Right hindlimb (tissue), 1 donor: Measurements from ENCODE around the gene SATB2.

Experiments
- DNase-seq: peaks from one replicate; pipeline ENCODE4 v3.0.0-alpha.2; 2018

Gene SATB2

DNA sequence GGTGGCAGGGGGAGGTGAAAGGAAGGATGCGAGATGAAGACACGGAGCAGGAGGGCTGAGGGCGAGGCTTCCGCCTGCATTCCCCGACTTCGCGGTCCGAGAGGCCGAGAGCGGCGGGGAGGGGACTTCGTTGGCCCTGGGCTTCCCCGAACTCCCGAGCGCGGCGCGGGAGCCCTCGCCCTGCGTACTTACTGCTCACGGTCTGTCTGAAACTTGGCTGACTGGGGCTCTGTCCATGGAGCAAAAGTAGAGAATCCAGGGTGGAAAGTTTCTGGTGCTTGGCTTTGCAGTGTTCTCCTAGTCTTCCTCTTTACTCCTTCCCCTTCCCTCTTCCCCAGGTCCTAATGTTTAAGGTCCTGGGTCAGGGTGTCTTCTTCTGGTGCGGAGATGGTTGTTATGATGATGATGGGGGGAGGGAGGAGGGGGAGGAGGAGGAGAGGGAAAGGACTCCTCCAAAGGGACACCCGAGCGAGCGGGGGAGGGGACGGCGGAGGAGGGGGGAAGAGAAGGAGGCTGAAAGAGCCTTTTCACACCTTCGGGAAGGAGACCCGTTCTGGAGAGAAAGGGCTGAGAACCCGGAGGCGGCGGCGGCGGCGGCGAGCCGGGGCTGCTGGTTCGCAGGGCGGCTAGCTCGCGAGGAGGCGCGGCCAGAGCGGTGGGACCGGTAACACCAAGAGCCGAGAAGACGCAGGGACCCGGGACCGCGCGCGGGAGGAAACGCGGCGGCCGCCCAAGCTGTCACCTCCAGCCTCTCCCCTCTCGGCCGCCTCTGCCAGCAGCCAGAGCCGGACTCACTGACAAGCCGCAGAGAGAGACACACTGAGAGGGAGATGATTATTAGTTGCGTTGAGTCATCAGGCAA is at the start of gene SATB2:
Gene SATB2 (minus strand): TSS at position 793 of the 862 bp plus-strand sequence. CDS start 1,902 bp downstream, outside the sequence.
- peak; percentile 51 for DNase-seq

DNA sequence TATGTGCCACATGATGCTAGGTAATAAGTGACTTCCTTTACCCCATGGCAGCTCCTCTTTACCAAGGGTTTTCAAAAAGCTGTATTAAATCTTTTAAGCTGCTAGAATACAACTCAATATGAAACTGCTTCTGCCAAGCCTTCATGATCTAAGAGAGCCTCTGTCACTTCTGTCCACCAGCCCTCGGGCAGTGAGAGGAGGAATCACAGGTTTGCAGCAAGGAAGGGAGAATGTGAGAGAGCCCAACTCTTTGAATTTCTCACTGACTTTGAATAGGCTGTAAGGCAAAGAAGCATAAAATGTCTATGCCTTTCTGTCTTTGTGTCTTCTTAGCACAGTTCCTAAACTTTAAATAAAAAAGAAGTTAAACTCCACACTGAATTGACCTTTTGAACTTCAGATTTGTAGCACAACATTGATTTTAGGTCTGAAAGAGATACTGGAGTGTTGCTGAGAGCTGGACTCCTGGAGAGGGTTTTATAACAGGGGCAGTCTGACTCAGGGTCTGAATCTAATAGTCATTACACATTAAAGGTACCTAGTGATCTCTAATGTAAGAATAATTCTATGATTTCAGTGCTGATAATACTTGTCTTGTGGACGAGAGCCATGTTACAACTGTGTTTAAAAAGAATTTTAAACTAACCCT is 48.1 kb upstream of the SATB2 start:
- no peak for DNase-seq

DNA sequence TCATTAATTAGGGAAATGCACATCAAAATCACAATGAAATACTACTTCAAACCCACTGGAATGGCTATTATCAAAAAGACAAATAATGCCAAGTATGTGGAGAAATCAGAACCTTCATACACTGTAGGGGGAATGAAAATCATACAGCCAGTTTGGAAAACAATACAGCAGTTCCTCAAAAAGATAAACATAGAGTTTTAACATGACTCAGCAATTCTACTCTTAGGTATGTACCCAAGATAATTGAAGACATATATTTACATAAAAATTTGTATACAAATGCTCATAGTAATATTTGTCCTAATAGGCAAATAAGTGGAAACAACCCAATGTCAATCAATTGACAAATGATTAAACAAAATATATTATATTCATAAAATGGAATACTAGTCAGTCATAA is 45.4 kb upstream of the SATB2 start:
- no peak for DNase-seq

DNA sequence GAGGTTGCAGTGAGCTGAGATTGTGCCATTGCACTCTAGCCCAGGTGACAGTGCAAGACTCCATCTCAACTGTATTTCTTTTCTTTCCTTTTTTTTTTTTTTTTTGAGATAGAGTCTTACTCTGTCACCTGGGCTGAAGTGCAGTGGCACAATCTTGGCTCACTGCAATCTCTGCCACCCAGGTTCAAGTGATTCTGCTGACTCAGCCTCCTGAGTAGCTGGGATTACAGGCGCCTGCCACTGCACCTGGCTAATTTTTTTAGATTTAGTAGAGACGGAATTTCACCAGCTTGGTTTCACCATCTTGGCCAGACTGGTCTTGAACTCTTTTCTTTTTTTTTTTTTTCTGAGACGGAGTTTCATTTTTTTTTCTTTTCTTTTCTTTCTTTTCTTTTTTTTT is 41.3 kb upstream of the SATB2 start:
- DNase-seq, result no peak

DNA sequence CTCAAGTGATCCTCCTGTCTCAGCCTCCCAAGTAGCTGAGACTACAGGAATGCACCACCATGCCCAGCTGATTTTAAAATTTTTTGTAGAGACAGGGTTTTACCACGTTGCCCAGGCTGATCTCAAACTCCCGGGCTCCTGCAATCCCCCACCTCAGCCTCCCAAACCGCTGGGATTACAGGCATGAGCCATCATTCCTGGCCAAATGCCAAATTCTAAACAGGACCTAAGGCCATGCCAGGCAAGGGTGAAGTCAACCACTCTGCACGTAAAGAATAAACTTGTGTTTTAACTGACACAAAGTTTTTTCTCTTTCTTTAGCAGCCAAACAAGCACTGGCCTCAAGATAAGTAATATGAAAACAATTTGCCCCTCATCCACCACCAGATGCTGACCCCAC is 37.4 kb upstream of the SATB2 start:
- DNase-seq, result no peak

DNA sequence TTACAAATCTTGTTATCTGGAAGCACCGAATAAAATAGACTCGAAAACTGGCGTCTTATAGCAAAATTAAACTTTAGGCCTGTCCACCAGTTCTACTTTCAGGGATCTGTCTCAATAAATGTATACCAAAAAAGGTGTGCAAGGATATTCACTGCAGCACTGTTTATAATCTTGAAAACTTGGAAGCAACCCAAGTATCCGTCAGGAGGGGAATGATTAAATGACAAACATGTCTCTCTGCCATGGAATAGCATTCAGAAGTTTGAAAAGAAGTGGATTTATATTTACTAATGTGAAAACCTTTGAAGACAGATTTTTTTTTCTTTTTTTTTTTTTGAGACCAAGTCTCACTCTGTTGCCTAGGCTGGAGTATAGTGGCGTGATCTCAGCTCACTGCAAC is 32.3 kb upstream of the SATB2 start:
- DNase-seq, result no peak

DNA sequence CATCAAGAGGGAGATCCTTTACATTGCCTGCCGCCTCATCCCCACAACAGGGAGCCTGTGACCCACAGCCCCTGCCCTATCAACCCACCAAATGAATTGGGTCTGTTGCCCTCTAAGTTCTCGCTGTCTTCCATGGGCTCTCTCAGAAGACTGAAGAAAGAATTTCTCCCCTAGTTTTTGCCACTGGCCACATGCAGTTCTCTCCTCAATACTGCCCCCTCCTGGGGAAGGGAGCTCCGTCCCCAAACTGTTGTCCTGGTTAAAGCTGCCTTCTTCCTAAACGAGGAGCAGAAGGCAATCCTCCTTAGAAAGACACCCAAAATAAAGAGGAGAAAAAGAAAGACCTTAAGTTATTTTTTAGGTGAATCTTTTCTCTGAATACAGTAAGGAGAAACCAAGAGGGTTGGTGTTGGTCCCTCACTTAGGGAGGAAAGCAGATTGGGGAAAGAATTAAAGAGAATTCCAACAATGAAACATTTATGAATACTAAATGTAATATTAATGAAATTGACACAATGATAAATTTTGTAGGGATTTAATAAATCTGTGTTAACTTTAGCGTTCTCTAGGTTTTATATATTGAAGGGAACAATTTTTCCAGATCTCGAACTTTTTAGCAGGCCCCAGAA is 31.1 kb upstream of the SATB2 start:
- DNase-seq, result no peak

DNA sequence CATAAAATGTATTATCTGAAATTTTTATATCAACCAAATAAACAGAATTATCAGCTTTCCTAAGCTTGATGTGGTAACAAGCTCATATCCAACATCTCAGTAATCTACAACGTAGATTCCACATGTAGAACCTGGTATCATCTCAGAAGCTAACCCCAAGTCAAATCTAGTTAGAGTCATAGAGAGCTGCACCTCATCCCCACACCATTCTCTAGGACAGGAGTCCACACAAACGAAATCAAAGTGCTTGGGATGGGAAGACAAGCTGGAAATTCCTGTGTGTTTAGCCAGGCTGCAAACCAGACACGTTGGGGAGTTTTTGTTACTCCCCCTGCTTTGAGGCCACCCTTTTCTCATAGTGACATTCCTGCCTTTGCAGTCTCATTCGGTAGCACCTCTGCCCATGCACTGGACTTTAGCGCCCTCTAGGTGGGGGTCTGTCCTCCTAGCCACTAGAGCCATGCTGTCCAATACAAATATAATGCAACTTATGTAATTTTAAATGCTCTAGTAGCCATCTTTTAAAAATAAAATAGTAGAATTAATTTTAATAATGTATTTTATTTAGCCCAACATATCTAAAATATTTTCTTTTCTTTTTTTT is 28.1 kb upstream of the SATB2 start:
- peak; percentile 55 for DNase-seq

DNA sequence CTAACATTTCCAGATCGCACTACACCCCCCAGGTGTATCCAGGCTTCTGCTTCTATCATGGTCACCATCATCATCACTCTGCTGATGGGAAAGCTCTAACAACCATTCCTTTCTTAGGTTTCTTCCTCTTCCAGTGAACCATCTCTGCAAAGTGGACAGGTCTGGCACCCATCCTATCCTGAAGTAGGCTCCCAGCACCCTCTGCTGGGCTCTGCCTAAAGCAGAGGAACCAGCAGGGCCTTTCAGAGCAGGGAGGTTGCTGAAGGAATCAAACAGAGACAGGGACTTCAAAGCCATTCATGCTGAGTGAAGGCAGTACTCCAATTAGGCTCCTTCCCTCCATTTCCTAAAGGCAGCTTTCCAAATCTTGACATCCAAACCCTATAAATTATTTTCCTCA is 27.2 kb upstream of the SATB2 start:
- no peak for DNase-seq

DNA sequence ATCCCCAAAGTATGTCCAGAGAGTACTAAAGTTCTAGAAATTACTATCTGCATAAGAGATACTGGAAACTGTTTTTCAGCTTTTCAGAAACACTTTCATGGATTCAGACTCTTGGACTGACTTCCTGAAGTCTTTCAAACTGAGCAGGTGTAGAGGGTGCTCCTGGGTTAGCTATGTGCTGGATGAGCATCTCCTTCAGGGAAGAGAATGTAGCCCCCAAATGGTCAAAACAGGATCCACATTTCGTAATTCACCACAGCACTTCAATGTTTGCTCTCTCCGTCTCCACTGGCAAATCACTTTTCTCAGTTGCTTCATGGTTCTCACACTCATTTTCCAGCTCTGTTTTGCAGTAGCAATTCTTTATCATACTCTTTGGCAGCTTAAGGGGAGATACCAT is 23.2 kb upstream of the SATB2 start:
- DNase-seq, result no peak

DNA sequence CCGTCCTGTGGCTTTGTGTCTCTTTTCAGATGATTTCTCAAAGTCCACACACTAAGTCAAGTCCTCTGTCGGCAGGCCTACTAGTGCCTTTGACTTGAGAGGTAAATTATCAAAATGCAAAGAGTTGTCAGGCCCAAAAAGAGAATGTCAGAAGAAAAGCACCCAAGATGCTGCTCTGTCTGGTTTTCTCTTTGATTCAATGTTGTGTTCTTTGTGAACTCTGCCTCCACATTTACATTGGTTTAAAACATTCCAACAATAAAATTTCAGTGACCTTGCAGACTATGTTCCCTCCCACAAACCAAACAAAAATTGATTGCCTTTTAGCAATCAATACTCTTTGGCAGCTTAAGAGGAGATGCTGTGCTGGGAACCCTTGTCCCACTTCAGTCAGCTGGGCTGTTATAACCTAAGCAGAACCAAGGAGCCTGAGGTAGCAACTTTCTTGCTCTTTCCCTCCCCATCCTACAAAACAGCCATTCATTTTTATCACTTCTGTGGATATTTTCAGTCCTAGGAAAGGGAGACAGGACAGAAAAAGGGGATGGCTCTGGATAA is 19.6 kb upstream of the SATB2 start:
- DNase-seq, result no peak

DNA sequence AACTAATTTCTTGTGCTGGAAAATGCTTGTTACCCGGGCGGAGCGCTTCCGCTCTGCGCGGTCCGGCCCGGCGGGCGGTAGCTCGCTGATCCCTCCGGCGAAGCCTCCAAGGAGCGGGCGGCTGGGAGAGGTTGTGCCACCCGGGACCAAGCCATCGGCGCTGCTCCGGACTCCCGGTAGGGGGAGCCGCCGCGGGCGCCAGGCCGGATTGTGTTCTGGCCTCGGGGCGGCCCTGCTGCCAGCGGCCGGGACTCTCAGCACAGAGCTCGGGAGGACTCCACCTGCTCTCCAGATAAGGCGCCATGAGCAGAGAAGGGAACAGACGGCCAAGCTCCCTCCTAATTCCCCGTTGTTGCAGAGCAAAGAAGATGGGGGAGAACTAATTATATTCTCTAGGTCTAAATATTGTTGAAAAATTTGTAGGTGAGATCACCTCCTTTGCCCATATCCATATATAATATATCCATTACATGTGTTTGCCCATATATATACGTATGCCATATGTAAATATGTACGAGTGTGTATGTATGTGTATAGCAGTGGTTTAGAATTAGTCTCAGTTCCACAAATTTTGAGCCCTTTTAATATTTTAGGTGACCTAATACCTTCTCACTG is 13.8 kb upstream of the SATB2 start:
- peak; percentile 68 for DNase-seq

DNA sequence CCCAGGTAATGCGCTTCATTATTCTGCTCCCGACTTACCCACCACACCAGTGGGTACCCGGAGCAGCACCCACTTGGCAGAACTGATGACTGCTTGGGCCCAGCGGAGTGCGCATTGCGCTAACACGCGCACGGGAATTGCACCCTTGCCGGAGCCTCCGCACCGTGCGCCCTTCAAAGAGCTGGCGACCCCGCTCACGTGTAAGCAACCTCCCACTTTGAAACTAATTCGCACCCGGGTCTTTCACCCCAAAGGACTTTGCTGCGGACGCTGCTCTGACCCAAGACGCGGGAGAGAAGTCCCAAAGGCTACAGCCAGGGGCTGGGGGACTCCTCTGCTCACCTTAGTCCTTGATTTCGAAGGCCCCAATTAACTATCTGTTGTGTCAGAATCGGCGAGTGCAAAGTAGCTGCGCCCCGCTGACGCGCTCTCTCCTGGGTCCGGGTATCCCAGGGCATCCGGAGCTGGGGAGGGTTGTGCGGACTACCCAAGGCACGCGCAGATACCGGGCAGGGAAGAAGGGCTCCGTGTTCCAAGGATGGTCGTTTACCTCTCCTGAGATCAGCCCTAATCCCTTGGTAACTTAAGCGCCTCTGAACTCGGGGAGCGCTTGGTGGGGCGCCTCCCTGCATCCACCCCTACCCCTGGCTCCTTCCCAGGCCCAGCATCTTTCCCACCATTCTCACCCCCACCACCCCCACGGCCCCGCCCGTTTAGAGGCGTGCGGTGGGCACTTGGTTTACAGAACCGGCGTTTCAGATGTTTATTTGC is 13.1 kb upstream of the SATB2 start:
- DNase-seq, result no peak

DNA sequence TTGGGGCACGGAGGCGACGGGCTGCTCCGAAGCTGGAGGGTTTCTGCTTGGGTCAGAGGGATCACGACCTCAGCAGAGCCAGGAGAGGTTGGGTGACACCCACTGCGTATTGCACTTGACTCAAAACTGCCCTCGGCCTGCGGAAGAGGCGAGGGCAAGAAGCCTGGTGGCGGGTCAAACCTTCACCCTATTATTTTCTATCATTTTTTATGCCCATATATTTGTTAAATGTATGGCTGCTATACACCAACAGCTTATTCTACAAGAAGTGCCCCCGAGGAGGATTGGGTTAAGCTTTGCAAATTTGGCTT is 12.6 kb upstream of the SATB2 start:
- DNase-seq, result no peak

DNA sequence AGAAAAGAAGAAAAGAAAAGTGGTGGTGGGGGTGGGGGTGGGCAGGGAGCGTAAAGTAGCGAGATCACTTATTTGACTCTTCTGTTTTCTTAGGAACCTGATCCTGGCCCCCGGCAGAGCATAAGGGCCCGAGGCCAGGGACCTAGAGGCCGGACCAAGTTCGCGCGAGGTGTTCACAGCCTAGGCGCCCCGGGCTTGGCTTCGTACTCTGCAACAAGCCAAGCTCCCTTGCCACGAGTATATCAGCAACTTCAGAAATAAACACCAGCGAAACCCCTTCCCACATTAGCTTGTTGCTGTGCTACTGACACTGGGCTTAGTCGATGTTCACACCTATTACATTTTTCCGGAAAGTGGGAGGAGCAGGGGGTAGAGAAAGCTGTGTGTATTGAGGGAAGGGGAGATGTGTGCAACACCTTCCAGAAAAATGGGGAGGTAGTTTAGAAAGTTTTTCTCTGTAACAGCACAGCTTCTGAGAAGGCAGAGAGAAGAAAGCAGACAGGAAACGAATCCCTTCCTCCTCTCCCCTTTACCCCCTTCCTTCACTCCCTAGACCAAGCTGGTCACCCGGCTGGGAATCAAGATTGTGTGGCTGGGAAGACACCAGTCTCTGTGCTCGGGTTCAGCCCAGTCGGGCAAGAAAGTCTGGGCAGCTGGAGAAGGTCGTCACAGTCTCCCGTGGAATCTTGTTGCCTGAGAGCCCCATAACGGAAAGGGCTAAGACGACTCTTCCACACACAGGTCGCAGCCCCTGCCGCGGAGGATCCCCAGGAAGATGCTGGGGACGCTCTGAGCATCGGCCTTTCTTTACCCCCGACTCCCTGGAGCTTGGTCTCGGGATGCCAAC is 12.0 kb upstream of the SATB2 start:
- DNase-seq, result no peak

DNA sequence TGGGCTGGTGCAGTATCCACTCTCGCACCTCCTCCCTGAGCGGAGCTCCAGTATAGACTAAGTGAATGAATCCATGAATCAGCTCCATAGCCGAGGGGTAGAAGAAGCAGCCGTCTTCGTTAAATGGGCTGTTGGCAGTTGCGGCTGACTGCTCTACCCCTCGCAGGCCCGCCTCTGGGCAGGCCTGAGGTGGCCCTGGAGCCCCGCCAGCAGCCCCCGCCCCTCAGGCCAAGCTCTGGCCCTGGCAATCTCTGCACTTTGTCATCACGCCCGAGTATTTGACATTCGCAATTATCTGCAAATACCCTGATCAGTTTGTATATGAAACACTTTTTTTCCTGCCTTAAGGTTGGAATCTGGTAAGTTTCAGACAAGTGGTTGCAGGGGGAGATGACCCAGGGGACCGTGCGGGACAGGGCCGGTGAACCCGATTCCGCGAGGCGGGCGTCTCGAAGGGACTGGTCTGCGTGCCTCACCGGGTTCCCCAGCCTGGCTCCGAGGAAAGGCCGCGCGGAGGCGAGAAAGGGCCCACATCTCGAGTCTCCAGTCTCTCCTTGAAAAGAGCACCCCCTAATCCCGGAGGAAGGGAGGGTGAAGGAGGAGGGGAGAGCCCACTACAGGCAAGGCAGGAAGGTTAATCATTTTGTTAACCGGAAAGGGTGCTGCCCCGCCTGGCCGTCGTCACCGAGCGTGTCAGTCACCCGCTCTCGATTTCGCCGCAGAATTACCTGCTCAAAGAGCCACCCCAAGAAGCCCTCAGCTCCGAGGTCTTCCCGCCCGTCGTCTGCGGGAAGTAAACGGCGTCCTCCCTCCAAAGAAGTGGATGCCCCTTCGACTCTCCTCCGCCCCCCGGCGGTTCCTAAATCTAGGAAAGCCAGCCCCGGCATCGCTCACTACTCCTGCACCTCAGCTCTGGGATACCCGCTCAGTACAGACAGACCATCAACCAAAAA is 11.1 kb upstream of the SATB2 start:
- DNase-seq, result no peak

DNA sequence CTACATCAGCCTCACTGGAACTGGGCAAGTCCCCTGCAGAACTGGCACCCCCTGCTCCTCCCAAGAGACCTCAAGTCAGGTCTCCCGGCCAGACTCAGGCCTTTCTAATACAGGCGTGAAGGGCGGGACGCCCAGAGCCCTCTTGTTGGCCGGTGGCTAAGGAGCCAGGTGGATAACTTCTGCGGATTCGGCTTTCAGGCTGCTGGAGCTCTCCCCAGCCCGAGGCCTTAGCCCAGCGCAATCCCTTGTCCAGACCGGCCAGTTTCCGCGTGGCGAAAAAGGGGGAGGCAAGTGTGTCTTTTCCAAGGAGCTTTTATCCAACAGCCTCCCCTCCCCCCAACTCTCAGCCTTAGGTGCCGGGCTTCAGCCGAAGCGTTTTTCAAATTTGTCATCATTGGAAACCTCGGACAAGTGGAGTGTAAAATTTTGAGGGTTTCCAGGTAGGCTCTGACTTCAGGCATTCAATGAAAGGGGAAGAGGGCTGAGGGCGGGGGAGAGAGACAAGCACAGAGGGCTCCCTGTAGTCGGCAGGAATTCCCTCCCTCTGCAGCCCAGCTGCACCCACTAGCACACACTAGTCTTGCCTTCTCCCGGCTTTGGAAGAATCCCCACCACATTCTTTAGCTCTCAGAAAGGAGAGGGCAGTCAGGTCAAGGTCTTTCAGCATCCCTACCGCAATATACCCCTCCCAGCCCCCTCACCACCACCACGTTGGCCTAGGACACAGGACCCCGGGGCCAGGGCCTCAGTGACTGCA is 9.5 kb upstream of the SATB2 start:
- no peak for DNase-seq

DNA sequence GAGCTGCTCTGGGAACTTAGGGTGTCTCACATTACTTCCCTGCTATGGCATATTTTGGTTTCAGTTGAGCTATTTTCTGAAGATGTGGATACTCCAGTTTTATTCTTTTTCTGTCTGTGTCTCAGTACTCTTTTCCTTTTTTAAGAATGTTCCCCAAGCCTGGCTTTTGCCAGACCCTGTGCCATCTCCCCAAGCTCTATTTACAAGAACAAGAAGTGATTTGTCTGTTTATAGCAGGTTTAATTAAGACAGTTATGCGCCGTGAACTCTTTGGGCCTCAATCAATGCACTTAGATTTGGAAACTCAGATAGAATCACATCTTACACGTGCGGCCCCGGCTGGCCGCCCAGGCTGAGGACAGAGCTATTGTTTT is 8.9 kb upstream of the SATB2 start:
- no peak for DNase-seq

DNA sequence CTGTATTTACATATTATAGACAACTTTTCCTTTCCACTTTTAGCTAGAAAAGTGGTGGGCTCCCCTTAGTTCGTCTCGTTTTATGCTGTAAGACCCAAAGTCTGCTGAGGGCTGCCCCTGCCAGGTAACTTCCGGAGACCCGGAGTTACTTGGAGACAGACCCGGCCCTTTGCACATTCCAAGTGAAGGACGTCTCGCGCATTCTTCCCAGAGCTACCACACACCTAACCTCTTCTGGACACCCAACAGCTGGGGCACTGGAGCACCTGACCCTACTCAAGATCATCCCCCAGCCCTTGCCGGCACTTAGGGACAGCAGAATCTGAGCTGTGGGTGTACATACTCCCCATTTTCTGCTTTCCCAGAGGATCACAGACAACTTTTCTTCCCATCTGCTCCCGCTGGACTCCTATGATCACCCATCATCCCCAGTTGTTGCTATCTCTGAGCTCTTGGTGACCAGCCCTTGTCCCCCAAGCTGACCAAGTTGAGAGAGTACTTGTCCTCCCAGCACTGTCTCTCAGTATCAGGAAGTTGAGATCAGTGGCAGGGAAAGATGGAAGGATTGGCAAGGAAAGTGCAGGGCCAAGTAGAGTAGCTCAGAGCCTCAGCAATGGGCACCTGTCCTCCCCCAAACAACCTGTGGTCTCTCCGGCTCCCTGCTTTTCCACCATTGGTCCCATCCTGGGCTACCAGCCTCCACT is 8.4 kb upstream of the SATB2 start:
- no peak for DNase-seq
